HG03439 (cell line): ENCODE data around the gene USP34.
"Not testable (repeated sequence)": the region's sequence is repeated elsewhere in the genome, so short reads cannot be mapped to it uniquely, and the experiment has no call there.

Experiments
- ATAC-seq: cut with Tn5 transposase; IDR thresholded peaks from one replicate; pipeline ENCODE4 v1.9.1; 2021; ENCODE audit warnings: mild to moderate bottlenecking, moderate library complexity; ENCODE audit not compliant: unreplicated experiment

USP34 gene

GRCh38 chr2:61465045-61465444 is 5.8 kb downstream of the USP34 start:
- no peak for ATAC-seq

- no peak for ATAC-seq
Observed at GRCh38 chr2:61463769-61464475, 7.0 kb downstream of the USP34 start.

- ATAC-seq: no peak
Observed at GRCh38 chr2:61461404-61461803, 9.5 kb downstream of the USP34 start.

GRCh38 chr2:61460163-61460562 is 10.7 kb downstream of the USP34 start:
- no peak for ATAC-seq

GRCh38 chr2:61456746-61457420 is 14.0 kb downstream of the USP34 start:
- no peak for ATAC-seq

- ATAC-seq: no peak
Observed at GRCh38 chr2:61456070-61456745, 14.7 kb downstream of the USP34 start.

GRCh38 chr2:61454972-61455371 is 15.9 kb downstream of the USP34 start:
- not testable (repeated sequence) for ATAC-seq

GRCh38 chr2:61454383-61454782 is 16.5 kb downstream of the USP34 start:
- ATAC-seq: no peak

- no peak for ATAC-seq
Observed at GRCh38 chr2:61452392-61452791, 18.5 kb downstream of the USP34 start.

- no peak for ATAC-seq
Observed at GRCh38 chr2:61451178-61451577, 19.7 kb downstream of the USP34 start.

- no peak for ATAC-seq
Observed at GRCh38 chr2:61450144-61450543, 20.7 kb downstream of the USP34 start.

- no peak for ATAC-seq
Observed at GRCh38 chr2:61448229-61448628, 22.7 kb downstream of the USP34 start.

GRCh38 chr2:61446971-61447370 is 23.9 kb downstream of the USP34 start:
- ATAC-seq: not testable (repeated sequence)

- ATAC-seq: peak; percentile 81
Observed at GRCh38 chr2:61443342-61444041, 27.4 kb downstream of the USP34 start.

GRCh38 chr2:61439241-61440002 is 31.5 kb downstream of the USP34 start:
- no peak for ATAC-seq

- ATAC-seq: no peak
Observed at GRCh38 chr2:61438670-61439069, 32.2 kb downstream of the USP34 start.

GRCh38 chr2:61437170-61437569 is 33.7 kb downstream of the USP34 start:
- no peak for ATAC-seq

GRCh38 chr2:61436092-61436491 is 34.8 kb downstream of the USP34 start:
- no peak for ATAC-seq

GRCh38 chr2:61435291-61435690 is 35.6 kb downstream of the USP34 start:
- no peak for ATAC-seq

- ATAC-seq: no peak
Observed at GRCh38 chr2:61434314-61434713, 36.6 kb downstream of the USP34 start.

- no peak for ATAC-seq
Observed at GRCh38 chr2:61433606-61434005, 37.3 kb downstream of the USP34 start.
